Common myeloid progenitor, CD34-positive (primary cell): ENCODE results near the gene TTLL3.

ENCODE experiments used
- CTCF ChIA-PET: fragments of 350-600 bp; sonication (Branson Sonifier 250); formaldehyde crosslinking; loops from one replicate; lab custom pipeline; 2021; ENCODE audit warnings: antibody characterized with exemption; lab: Charles Lee
- POLR2A ChIA-PET: fragments of 350-600 bp; sonication (Branson Sonifier 250); formaldehyde crosslinking; loops from one replicate; lab custom pipeline; 2021; ENCODE audit warnings: antibody characterized with exemption; lab: Charles Lee
- DNase-seq, 3 donors: peaks; one replicate each; pipeline versions ENCODE4 v3.0.0 to v3.0.0-alpha.2; 2013
- H3K27ac ChIP-seq, 2 experiments: 1 replicate in 1 of 2; 2 replicates in 1 of 2; pipeline ENCODE4 v1.7.0; 2013; ENCODE audit warnings: inconsistent platforms in 2 of 2, low read length in 2 of 2, mild to moderate bottlenecking in 2 of 2, low read depth in 1 of 2, moderate library complexity in 1 of 2; ENCODE audit not compliant: severe bottlenecking in 2 of 2, insufficient read depth in 1 of 2, poor library complexity in 1 of 2
- H3K27me3 ChIP-seq, 5 experiments: replicated peaks in 2 of 5; 1 replicate in 3 of 5; 2 replicates in 2 of 5; pipeline versions ENCODE4 v1.6.1 to v1.7.0; 2013; ENCODE audit warnings: low read length in 4 of 5, mild to moderate bottlenecking in 2 of 5, moderate library complexity in 2 of 5, inconsistent platforms in 1 of 5; ENCODE audit not compliant: insufficient read depth in 5 of 5, control insufficient read depth in 4 of 5
- H3K36me3 ChIP-seq, 4 experiments: 1 replicate in 2 of 4; 2 replicates in 2 of 4; pipeline versions ENCODE4 v1.6.1 to v1.7.0; 2013; ENCODE audit warnings: low read length in 3 of 4, control low read depth in 1 of 4, mild to moderate bottlenecking in 1 of 4; ENCODE audit not compliant: control insufficient read depth in 4 of 4, insufficient read depth in 4 of 4
- H3K4me1 ChIP-seq, 4 experiments: 1 replicate in 3 of 4; 2 replicates in 1 of 4; pipeline versions ENCODE4 v1.6.1 to v1.7.1; 2013; ENCODE audit warnings: low read length in 3 of 4, mild to moderate bottlenecking in 3 of 4, control low read depth in 1 of 4, inconsistent platforms in 1 of 4, moderate library complexity in 1 of 4; ENCODE audit not compliant: control insufficient read depth in 4 of 4, insufficient read depth in 4 of 4; ENCODE audit errors: control extremely low read depth in 1 of 4
- H3K4me3 ChIP-seq, 7 experiments: 1 replicate in 4 of 7; 2 replicates in 3 of 7; pipeline versions ENCODE4 v1.5.1 to v1.7.0; 2013; ENCODE audit warnings: mild to moderate bottlenecking in 7 of 7, low read length in 6 of 7, moderate library complexity in 6 of 7, inconsistent platforms in 2 of 7, low read depth in 2 of 7, control low read depth in 1 of 7; ENCODE audit not compliant: insufficient read depth in 4 of 7, control insufficient read depth in 1 of 7; ENCODE audit errors: extremely low read depth in 1 of 7
- H3K9me3 ChIP-seq, 5 experiments: 1 replicate in 4 of 5; 2 replicates in 1 of 5; pipeline versions ENCODE4 v1.6.1 to v1.7.1; 2013; ENCODE audit warnings: low read length in 4 of 5, mild to moderate bottlenecking in 2 of 5, inconsistent platforms in 1 of 5, low read depth in 1 of 5, moderate library complexity in 1 of 5; ENCODE audit not compliant: control insufficient read depth in 4 of 5, insufficient read depth in 2 of 5; ENCODE audit errors: control extremely low read depth in 1 of 5
- WGBS: methylation state at CpG from one replicate; pipeline ENCODE4 v1.1.5; 2013; ENCODE audit not compliant: insufficient coverage; 5-methylcytosine and 5-hydroxymethylcytosine counted together

TTLL3 gene

GRCh38 chr3:9855594-9855993 is 45.5 kb downstream of the TTLL3 start:
- POLR2A ChIA-PET, result no interaction called here
- 100% methylated on average over 3 of the region's 3 CpGs for WGBS

DNA sequence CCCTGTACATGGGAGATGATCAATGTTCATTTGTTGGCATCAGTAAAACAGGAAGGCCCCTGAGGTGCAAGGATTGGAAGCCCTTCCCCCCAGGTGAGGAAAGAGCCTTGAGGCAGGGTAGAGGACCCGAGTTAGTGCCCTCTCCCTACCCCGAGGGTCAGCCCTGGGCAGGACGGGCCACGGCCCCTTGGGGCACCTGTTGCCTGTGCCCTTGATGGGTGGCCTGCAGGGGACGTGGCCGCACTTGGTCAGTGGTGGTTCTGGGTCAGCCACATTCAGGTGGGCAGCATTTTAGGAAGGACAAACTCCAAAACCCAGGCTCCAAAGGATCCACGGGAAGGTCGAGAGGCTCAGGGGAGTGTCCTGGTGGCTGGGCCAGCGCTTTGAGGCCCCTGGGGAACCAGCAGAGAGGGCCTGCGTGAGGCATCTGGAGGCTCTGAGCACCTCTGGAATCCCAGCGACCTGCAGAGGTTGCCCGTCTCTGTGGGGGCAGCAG is 49.5 kb downstream of the TTLL3 start:
- no peak for DNase-seq
- Histone ChIP-seq H3K9me3 (no peaks in the 10 kb centered on the region), H3K4me1 (peaks cover 0 to 11% (median 6%) of the 10 kb centered on the region in 4 experiments), H3K27me3 (no peaks in the 10 kb centered on the region), H3K36me3 (no peaks in the 10 kb centered on the region), H3K27ac (no peak overlapping the region), H3K4me3 (no peak overlapping the region)
- WGBS, result 99% methylated on average over 11 of the region's 12 CpGs
- ChIA-PET POLR2A (no interaction called here), CTCF (interaction anchor here (0.9 kb wide), 1 partner anchor 14 kb away, joined by 3 read pairs; no protein-coding TSS in a partner anchor)

More at GRCh38 chr3:9855594-9855993, 45.5 kb downstream of the TTLL3 start:
- DNase-seq, result no peak
- Histone ChIP-seq H3K9me3 (no peaks in the 10 kb centered on the region), H3K4me1 (no peaks in the 10 kb centered on the region), H3K4me3 (no peak overlapping the region), H3K36me3 (no peaks in the 10 kb centered on the region), H3K27ac (no peak overlapping the region), H3K27me3 (no peaks in the 10 kb centered on the region)
- CTCF ChIA-PET, result no interaction called here

- H3K9me3 ChIP-seq, result no peaks in the 10 kb centered on the region
- H3K27me3 ChIP-seq, result no peaks in the 10 kb centered on the region
- no peak overlapping the region for H3K4me3 ChIP-seq
- ChIA-PET POLR2A (no interaction called here), CTCF (interaction anchor here (0.7 to 1.5 kb wide), 6 partner anchors 9 to 69 kb away, joined by 3 read pairs; no protein-coding TSS in a partner anchor)
- H3K36me3 ChIP-seq, result no peaks in the 10 kb centered on the region
- H3K27ac ChIP-seq, result no peak overlapping the region
- no peak for DNase-seq
- H3K4me1 ChIP-seq, result peaks cover 0 to 11% (median 6%) of the 10 kb centered on the region in 4 experiments
- WGBS, result 92% methylated on average over 4 of the region's 4 CpGs
Measured at GRCh38 chr3:9861201-9861600, 51.1 kb downstream of the TTLL3 start.

GRCh38 chr3:9861626-9862130 is 51.6 kb downstream of the TTLL3 start:
- no peaks in the 10 kb centered on the region for H3K36me3 ChIP-seq
- no peak for DNase-seq
- no peak overlapping the region for H3K27ac ChIP-seq
- ChIA-PET CTCF (interaction anchor here (0.7 to 1.5 kb wide), 5 partner anchors 10 to 69 kb away, joined by 3 read pairs; no protein-coding TSS in a partner anchor), POLR2A (no interaction called here)
- H3K4me3 ChIP-seq, result no peak overlapping the region
- WGBS, result 93% methylated on average over 5 of the region's 5 CpGs
- H3K9me3 ChIP-seq, result no peaks in the 10 kb centered on the region
- H3K27me3 ChIP-seq, result no peaks in the 10 kb centered on the region
- peaks cover 0 to 11% (median 6%) of the 10 kb centered on the region in 4 experiments for H3K4me1 ChIP-seq

- 9% methylated on average over 36 of the region's 45 CpGs for whole genome bisulfite sequencing
- POLR2A ChIA-PET, result interaction anchor here (0.7 kb wide), 1 partner anchor 71 kb away, joined by 3 read pairs; no protein-coding TSS in a partner anchor
- peak; percentile 65 to 68 (median 65) for DNase-seq
Measured at GRCh38 chr3:9862391-9863057, 52.5 kb downstream of the TTLL3 start.

DNA sequence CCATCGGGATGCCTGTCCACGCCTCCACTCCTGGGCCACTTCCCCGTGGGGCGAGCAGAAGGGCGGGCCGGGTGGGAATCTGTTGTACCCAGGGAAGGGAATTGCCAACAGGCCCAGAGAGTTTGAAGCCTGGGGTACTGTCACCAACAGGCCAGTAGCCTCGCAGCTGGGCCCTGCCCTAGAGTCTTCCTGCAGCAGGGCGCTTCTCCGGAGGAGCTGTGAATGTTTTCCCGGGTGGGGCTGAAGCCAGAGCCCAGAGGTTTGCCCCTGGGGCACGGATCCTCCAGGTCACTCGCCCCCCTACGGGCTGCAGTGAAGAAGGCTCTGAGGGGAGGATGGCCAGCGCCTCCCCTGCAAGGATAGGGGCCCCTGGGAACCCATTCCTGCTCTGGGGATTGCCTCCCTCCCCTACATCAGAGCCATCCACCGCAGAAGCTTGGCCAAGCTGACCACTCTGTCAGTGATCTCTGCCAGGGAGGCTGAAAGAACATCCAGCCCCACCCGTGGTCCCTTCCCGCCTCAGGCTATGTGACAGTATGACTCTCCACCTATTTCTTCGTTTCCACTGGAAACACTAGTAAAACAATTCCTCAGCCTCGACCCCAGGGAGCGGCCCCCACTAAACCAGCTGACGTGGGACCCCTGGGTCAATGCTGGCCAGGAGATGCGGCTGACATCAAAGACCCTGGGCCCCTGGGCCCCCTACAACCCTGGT is 53.2 kb downstream of the TTLL3 start:
- Histone ChIP-seq H3K9me3 (no peaks in the 10 kb centered on the region), H3K36me3 (no peaks in the 10 kb centered on the region), H3K4me3 (peak overlapping the region in 3 of 7 experiments; percentile 17 to 57 (median 19)), H3K4me1 (peaks cover 0 to 11% (median 6%) of the 10 kb centered on the region in 4 experiments), H3K27ac (no peak overlapping the region), H3K27me3 (no peaks in the 10 kb centered on the region)
- 83% methylated on average over 21 of the region's 22 CpGs for WGBS
- ChIA-PET POLR2A (no interaction called here), CTCF (interaction anchor here (1.9 kb wide), 1 partner anchor 28 kb away, joined by 4 read pairs; no protein-coding TSS in a partner anchor)
- DNase-seq, result no peak

More at GRCh38 chr3:9862391-9863057, 52.5 kb downstream of the TTLL3 start:
- Histone ChIP-seq H3K9me3 (no peaks in the 10 kb centered on the region), H3K4me1 (peaks cover 0 to 11% (median 6%) of the 10 kb centered on the region in 4 experiments), H3K4me3 (peak overlapping the region in 4 of 7 experiments; percentile 17 to 57 (median 34)), H3K27me3 (no peaks in the 10 kb centered on the region), H3K27ac (no peak overlapping the region), H3K36me3 (no peaks in the 10 kb centered on the region)
- CTCF ChIA-PET, result interaction anchor here (1.9 kb wide), 1 partner anchor 29 kb away, joined by 4 read pairs; no protein-coding TSS in a partner anchor
